Mucosa of stomach (tissue), 1 donor: ENCODE data around the gene MAN1C1.
"Not testable (repeated sequence)": the region's sequence is repeated elsewhere in the genome, so short reads cannot be mapped to it uniquely, and the experiment has no call there.

Experiments used
- H3K27me3 ChIP-seq: one replicate; pipeline ENCODE4 v1.7.0; 2013; ENCODE audit warnings: mild to moderate bottlenecking, low read length; ENCODE audit not compliant: control insufficient read depth, insufficient read depth
- H3K36me3 ChIP-seq: one replicate; pipeline ENCODE4 v1.7.0; 2013; ENCODE audit warnings: low read length; ENCODE audit not compliant: control insufficient read depth, insufficient read depth
- H3K4me1 ChIP-seq: one replicate; pipeline ENCODE4 v1.7.0; 2013; ENCODE audit warnings: mild to moderate bottlenecking, low read length; ENCODE audit not compliant: control insufficient read depth, insufficient read depth
- H3K4me3 ChIP-seq: one replicate; pipeline ENCODE4 v1.7.0; 2013; ENCODE audit warnings: low read length
- H3K9ac ChIP-seq: one replicate; pipeline ENCODE4 v1.7.0; 2013; ENCODE audit warnings: mild to moderate bottlenecking, low read length, moderate library complexity
- H3K9me3 ChIP-seq: one replicate; pipeline ENCODE4 v1.7.0; 2013; ENCODE audit warnings: mild to moderate bottlenecking, low read length, moderate library complexity; ENCODE audit not compliant: control insufficient read depth
- donor health status: Pancreatic carcinoma.

The MAN1C1 gene

GRCh38 chr1:25729045-25729444 is 112.5 kb downstream of the MAN1C1 start:
- no peaks in the 10 kb centered on the region for H3K27me3 ChIP-seq
- no peaks in the 10 kb centered on the region for H3K9me3 ChIP-seq
- H3K4me1 ChIP-seq, result peaks cover 15% of the 10 kb centered on the region
- H3K9ac ChIP-seq, result no peak overlapping the region
- no peaks in the 10 kb centered on the region for H3K36me3 ChIP-seq
- H3K4me3 ChIP-seq, result no peak overlapping the region

DNA sequence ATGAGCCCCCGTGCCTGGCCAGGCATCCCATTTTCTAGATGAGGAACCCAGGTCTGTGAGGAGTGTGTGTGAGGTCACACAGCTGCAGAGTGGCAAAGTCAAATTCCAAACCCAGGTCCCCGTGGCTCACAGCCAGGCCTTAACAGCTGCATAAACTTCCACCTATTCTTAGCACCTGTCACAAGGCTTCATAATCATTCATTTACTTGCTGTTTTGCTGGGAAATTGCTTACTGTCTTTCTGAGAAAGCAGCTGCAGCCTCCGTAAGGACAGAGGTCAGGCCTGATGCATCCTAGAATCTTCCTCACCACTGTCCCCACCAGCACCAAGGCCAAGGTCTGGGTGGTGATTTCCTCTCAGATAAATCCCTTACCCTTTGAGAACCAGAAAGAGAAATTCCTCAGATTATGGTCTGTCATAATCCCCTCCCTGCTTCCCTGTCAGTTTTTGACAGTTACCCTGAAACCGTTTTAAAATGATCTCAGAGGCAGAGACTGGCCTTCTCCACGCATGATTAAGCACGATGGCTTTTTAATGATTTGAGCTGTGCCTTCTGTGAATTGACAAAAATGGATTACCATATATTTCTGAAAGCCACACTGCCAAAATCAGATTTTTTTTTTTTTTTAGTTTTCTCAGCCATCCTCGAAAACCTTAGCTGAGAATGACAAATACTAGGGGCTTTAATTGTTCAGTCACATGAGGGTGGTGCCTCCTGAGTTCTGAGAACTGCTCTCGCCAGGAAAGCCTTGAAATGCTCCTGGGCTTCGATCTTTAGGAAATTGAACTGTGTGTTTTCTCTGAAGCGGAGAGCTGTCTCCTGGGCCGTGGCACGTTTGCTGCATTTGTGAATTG is 113.4 kb downstream of the MAN1C1 start:
- H3K9me3 ChIP-seq, result no peaks in the 10 kb centered on the region
- peaks cover 15% of the 10 kb centered on the region for H3K4me1 ChIP-seq
- H3K9ac ChIP-seq, result no peak overlapping the region
- no peaks in the 10 kb centered on the region for H3K27me3 ChIP-seq
- no peaks in the 10 kb centered on the region for H3K36me3 ChIP-seq
- no peak overlapping the region for H3K4me3 ChIP-seq

DNA sequence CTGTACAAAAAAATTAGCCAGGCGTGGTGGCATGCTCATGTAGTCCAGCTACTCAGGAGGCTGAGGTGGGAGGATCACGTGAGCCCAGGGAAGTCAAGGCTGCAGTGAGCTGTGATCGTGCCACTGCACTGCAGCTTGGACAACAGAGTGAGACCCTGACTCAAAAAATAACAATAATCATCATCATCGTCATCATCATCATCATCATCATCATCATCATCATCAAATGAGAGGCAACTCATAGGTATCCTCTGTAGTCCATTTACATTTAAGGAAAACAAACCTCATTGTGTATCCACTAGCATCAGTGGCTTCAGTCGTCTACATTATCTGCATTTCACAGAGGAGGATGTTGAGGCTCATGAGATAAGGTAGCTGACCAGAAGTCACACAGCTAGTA is 114.6 kb downstream of the MAN1C1 start:
- no peaks in the 10 kb centered on the region for H3K9me3 ChIP-seq
- no peak overlapping the region for H3K4me3 ChIP-seq
- H3K4me1 ChIP-seq, result peaks cover 15% of the 10 kb centered on the region
- no peak overlapping the region for H3K9ac ChIP-seq
- H3K36me3 ChIP-seq, result no peaks in the 10 kb centered on the region
- no peaks in the 10 kb centered on the region for H3K27me3 ChIP-seq

GRCh38 chr1:25731626-25732370 is 115.2 kb downstream of the MAN1C1 start:
- no peaks in the 10 kb centered on the region for H3K36me3 ChIP-seq
- no peak overlapping the region for H3K9ac ChIP-seq
- H3K27me3 ChIP-seq, result no peaks in the 10 kb centered on the region
- H3K4me3 ChIP-seq, result no peak overlapping the region
- peaks cover 15% of the 10 kb centered on the region for H3K4me1 ChIP-seq
- no peaks in the 10 kb centered on the region for H3K9me3 ChIP-seq

DNA sequence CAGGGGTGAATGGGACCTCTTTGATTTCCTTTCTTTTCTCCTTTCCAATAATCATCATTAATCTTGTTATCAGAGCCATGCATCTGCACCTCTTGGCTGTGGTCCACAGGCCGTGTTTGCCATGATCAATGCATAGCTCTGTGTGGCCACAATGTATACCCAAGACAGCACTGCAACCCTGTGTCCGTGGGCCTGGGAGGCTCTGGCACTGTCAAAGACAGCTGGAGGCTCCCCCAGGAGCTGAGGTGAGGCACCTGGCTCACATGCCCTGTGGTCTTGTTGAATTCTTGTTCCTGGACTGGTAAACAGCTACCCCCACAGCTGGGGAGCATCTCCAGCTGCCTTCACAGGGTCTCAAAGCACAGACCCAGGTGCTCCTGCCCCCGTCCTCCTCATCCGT is 116.2 kb downstream of the MAN1C1 start:
- Histone ChIP-seq H3K36me3 (no peaks in the 10 kb centered on the region), H3K4me3 (no peak overlapping the region), H3K9me3 (no peaks in the 10 kb centered on the region), H3K27me3 (no peaks in the 10 kb centered on the region), H3K4me1 (peaks cover 11% of the 10 kb centered on the region), H3K9ac (no peak overlapping the region)

DNA sequence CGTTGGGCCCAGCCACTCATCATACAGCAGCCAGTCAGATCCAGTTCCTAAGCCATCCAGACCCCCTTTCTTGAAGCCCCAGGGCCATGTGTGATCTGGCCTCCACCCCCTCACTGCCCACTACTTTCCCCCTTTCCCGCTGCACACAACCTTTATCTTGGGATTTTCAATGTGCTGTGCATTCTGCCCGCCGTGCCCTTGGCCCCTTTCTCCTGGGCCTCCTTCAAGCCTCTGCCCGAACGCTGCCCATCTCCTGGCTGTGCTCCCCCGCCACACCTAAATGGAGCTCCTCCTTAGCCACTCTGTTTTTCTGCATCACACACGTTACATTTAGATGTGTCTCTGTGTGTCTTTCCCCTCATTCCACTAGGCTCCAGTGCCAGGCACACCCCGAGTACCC is 116.7 kb downstream of the MAN1C1 start:
- H3K4me3 ChIP-seq, result no peak overlapping the region
- H3K36me3 ChIP-seq, result no peaks in the 10 kb centered on the region
- H3K9ac ChIP-seq, result no peak overlapping the region
- H3K27me3 ChIP-seq, result no peaks in the 10 kb centered on the region
- H3K9me3 ChIP-seq, result no peaks in the 10 kb centered on the region
- peaks cover 6% of the 10 kb centered on the region for H3K4me1 ChIP-seq

DNA sequence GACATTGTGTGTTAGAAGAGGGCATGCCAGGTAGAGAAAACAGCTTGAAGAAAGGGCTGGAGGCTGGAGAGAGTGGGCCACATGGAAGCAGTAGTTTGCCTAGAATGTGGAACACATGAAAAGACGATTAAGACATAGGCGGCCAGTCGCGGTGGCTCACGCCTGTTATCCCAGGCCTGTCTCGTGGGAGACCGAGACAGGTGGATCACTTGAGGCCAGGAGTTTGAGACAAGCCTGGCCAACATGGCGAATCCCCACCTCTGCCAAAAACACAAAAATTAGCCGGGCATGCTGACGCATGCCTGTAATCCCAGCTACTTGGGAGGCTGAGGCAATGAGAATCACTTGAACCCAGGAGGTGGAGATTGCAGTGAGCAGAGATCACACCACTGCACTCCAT is 118.4 kb downstream of the MAN1C1 start:
- H3K4me1 ChIP-seq, H3K9ac ChIP-seq, H3K27me3 ChIP-seq, H3K4me3 ChIP-seq, H3K36me3 ChIP-seq, H3K9me3 ChIP-seq: not testable (repeated sequence)

GRCh38 chr1:25735956-25736529 is 119.5 kb downstream of the MAN1C1 start:
- H3K9me3 ChIP-seq, result no peaks in the 10 kb centered on the region

GRCh38 chr1:25737130-25737529 is 120.5 kb downstream of the MAN1C1 start:
- Histone ChIP-seq H3K4me3 (no peak overlapping the region), H3K9me3 (no peaks in the 10 kb centered on the region), H3K27me3 (no peaks in the 10 kb centered on the region), H3K4me1 (no peaks in the 10 kb centered on the region), H3K9ac (no peak overlapping the region), H3K36me3 (no peaks in the 10 kb centered on the region)

More at GRCh38 chr1:25735956-25736529, 119.5 kb downstream of the MAN1C1 start:
- H3K4me1 ChIP-seq, result no peaks in the 10 kb centered on the region
- H3K36me3 ChIP-seq, result no peaks in the 10 kb centered on the region
- H3K4me3 ChIP-seq, result no peak overlapping the region
- no peak overlapping the region for H3K9ac ChIP-seq
- no peaks in the 10 kb centered on the region for H3K27me3 ChIP-seq

DNA sequence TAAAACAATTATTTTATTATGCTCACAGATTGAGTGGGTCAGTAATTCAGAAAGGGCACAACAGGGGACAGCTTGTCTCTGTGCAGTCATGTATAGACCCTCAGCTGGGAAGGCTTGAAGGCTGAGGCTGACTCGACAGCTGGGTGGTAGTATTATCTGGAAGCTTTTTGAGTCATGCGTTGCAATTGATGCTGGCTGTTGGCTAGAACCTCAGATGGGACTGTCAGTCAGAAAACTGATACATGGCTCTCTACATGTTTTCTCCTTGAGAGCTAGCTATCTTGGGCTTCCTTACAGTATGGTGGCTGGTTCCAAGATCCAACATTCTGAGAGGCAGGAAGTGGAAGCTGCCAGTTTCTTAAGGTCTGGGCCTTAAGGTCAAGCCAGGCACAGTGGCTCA is 121.9 kb downstream of the MAN1C1 start:
- Histone ChIP-seq H3K4me3 (no peak overlapping the region), H3K9me3 (no peaks in the 10 kb centered on the region), H3K36me3 (no peaks in the 10 kb centered on the region), H3K27me3 (no peaks in the 10 kb centered on the region), H3K4me1 (peaks cover 6% of the 10 kb centered on the region), H3K9ac (no peak overlapping the region)

- no peaks in the 10 kb centered on the region for H3K9me3 ChIP-seq
- no peaks in the 10 kb centered on the region for H3K27me3 ChIP-seq
- H3K4me3 ChIP-seq, result no peak overlapping the region
- no peak overlapping the region for H3K9ac ChIP-seq
- peaks cover 15% of the 10 kb centered on the region for H3K4me1 ChIP-seq
- H3K36me3 ChIP-seq, result no peaks in the 10 kb centered on the region
Measured at GRCh38 chr1:25739341-25739740, 122.8 kb downstream of the MAN1C1 start.

GRCh38 chr1:25740071-25740470 is 123.5 kb downstream of the MAN1C1 start:
- no peaks in the 10 kb centered on the region for H3K9me3 ChIP-seq
- H3K9ac ChIP-seq, result no peak overlapping the region
- no peaks in the 10 kb centered on the region for H3K27me3 ChIP-seq
- no peaks in the 10 kb centered on the region for H3K36me3 ChIP-seq
- peaks cover 16% of the 10 kb centered on the region for H3K4me1 ChIP-seq
- H3K4me3 ChIP-seq, result no peak overlapping the region
